Fibroblast of villous mesenchyme (primary cell): ENCODE data around the gene IL1RAP. TPM values are rescaled to one million over a fixed set of nuclear protein-coding genes. Genes with fewer than 3 reads are reported as not detected.

Experiments
- DNase-seq: peaks from one replicate; pipeline ENCODE4 v3.0.0-alpha.2; 2010; ENCODE audit warnings: low read depth
- H3K4me3 ChIP-seq: 2 replicates; pipeline ENCODE4 v1.5.1; 2011; ENCODE audit warnings: low read depth, mild to moderate bottlenecking, low read length
- total RNA-seq: library from RNA; depleted of rRNA; stranded (reverse); fragments of >200 nt; gene quantifications from 2 replicates; pipeline ENCODE4 v1.2.3, GENCODE V29; 2012
- TF ChIP-seq, protein P1 (sequence below): IDR thresholded peaks from 2 replicates; pipeline ENCODE4 v1.5.1; 2012; ENCODE audit warnings: low read depth, mild to moderate bottlenecking, low read length; ENCODE audit not compliant: insufficient read depth

IL1RAP gene
- total RNA-seq, 1 donor = 28.1 TPM

GRCh38 chr3:190486908-190487607, 26.8 kb upstream of the IL1RAP start:
- H3K4me3 ChIP-seq = no peak overlapping the region
- TF ChIP-seq, protein P1, sequence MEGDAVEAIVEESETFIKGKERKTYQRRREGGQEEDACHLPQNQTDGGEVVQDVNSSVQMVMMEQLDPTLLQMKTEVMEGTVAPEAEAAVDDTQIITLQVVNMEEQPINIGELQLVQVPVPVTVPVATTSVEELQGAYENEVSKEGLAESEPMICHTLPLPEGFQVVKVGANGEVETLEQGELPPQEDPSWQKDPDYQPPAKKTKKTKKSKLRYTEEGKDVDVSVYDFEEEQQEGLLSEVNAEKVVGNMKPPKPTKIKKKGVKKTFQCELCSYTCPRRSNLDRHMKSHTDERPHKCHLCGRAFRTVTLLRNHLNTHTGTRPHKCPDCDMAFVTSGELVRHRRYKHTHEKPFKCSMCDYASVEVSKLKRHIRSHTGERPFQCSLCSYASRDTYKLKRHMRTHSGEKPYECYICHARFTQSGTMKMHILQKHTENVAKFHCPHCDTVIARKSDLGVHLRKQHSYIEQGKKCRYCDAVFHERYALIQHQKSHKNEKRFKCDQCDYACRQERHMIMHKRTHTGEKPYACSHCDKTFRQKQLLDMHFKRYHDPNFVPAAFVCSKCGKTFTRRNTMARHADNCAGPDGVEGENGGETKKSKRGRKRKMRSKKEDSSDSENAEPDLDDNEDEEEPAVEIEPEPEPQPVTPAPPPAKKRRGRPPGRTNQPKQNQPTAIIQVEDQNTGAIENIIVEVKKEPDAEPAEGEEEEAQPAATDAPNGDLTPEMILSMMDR = no peak
- DNase-seq = no peak

- no peak overlapping the region for H3K4me3 ChIP-seq
- TF ChIP-seq, protein P1 = no peak
- DNase-seq = no peak
These were observed 22.3 kb upstream of the IL1RAP start for GRCh38 chr3:190491533-190492054.

GRCh38 chr3:190492129-190492528, 21.8 kb upstream of the IL1RAP start:
- TF ChIP-seq, protein P1 = no peak
- no peak for DNase-seq
- no peak overlapping the region for H3K4me3 ChIP-seq

- no peak overlapping the region for H3K4me3 ChIP-seq
- TF ChIP-seq, protein P1 = no peak
- DNase-seq = no peak
These were observed 20.9 kb upstream of the IL1RAP start for GRCh38 chr3:190492966-190493365.

DNA sequence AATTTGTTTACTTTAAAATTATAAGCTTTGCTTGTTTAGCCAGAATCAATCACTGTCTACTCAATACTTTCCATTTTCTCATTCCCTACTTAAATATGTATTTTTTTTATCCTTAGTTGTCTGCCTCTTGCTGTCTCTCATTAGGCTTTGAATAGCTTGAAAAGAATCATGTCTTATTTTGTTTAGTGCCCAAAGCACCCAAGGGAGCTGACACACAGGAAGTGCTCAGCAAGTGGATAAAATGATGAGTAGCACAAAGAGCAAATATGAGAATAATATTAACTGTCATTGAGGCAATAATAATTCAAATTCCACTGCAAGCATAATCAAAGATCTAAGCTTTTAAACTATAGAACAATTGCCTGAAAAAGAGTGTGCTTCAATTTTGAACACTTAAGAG, 19.0 kb upstream of the IL1RAP start:
- TF ChIP-seq, protein P1 = no peak
- no peak for DNase-seq
- no peak overlapping the region for H3K4me3 ChIP-seq

GRCh38 chr3:190495354-190495753, 18.5 kb upstream of the IL1RAP start:
- no peak for DNase-seq
- no peak overlapping the region for H3K4me3 ChIP-seq
- TF ChIP-seq, protein P1 = no peak
